Measurements from ENCODE around the gene ATP23. TPM values are rescaled to one million over a fixed set of nuclear protein-coding genes. Genes with fewer than 3 reads are reported as not detected.

The ATP23 gene
- total and polyA plus RNA-seq, 2 donors (not counting 3 experiments of a cell fraction or from before 2014, with no cell fraction given): 5.9 to 9.0 TPM

DNA sequence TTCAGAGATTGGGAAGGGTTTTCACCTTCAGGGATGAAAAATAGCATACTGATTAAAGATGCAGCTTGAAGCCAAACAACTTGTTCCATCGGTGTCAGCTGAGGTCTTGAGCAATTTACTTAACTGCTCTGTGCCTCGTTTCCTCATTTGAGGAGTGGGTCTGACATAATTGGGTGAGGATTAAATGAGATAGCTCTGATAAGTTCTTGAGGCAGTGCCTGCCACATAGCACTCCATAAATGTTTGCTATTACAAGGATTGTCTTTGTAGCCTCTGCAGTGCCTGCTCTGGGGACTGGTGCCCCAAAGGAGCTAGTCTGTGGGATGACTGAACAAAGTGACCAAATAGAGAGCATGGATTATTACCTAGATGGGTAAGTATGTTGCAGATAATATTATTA is 50.6 kb downstream of the ATP23 start:
- no peak for FAIRE-seq
- ChIA-PET POLR2A (no interaction called here), CTCF (interaction anchor here (1.2 to 2.1 kb wide), 4 partner anchors 9 to 1173 kb away, joined by 4 to 7 read pairs (median 4); no protein-coding TSS in a partner anchor)

More for the DNA sequence above, 50.6 kb downstream of the ATP23 start:
- Histone ChIP-seq H2AFZ (ENCODE audit: low read depth, low read length) (no peak overlapping the region), H3K27ac (ENCODE audit: insufficient read depth, low read depth, low read length) (no peak overlapping the region), H3K27me3 (ENCODE audit: control insufficient read depth in 2 of 2, insufficient read depth in 2 of 2, low read length in 2 of 2) (peaks cover 0 to 3% of the 10 kb centered on the region in 2 experiments), H3K4me1 (ENCODE audit: control insufficient read depth, extremely low read depth, insufficient read depth, low read length) (no peaks in the 10 kb centered on the region), H3K79me2 (ENCODE audit: control insufficient read depth, insufficient read depth, low read length) (no peaks in the 10 kb centered on the region), H3K36me3 (ENCODE audit: control insufficient read depth in 2 of 2, extremely low read depth in 1 of 2, insufficient read depth in 2 of 2, low read length in 2 of 2) (no peaks in the 10 kb centered on the region), H3K9me3 (replicated peaks; ENCODE audit: control insufficient read depth, insufficient read depth, low read length) (no peaks in the 10 kb centered on the region), H3K9ac (replicated peaks; ENCODE audit: extremely low read depth, insufficient read depth, low read length) (no peak overlapping the region), H3K4me3 (replicated peaks in 1 of 3; ENCODE audit: insufficient read depth in 1 of 3, low read depth in 1 of 3, low read length in 3 of 3) (no peak overlapping the region), H3K9me1 (replicated peaks; ENCODE audit: control insufficient read depth, extremely low read depth, insufficient read depth, low read length) (no peaks in the 10 kb centered on the region), H4K20me1 (replicated peaks; ENCODE audit: control insufficient read depth, extremely low read depth, insufficient read depth, low read length) (no peaks in the 10 kb centered on the region), H3K4me2 (ENCODE audit: insufficient read depth, low read length) (no peak overlapping the region)
- intact Hi-C loops (cut with micrococcal nuclease) (no loop called here), dilution Hi-C loops (cut with MboI; ENCODE audit: extremely low pct_ligation_motif_present, low sequenced_read_pairs) (no loop called here)
- DNase-seq (ENCODE audit: low read depth, low spot score): no peak
- TF ChIP-seq POLR2AphosphoS5 (IDR thresholded peaks at IDR 0.05; ENCODE audit: insufficient read depth, low read depth, low read length) (no peak), JUN (IDR thresholded peaks at IDR 0.05; ENCODE audit: borderline replicate concordance, insufficient read depth, insufficient read length, low read depth) (no peak), EZH2 (IDR thresholded peaks at IDR 0.05; ENCODE audit: borderline replicate concordance, low read depth, low read length, severe bottlenecking) (no peak), GATA2 (IDR thresholded peaks at IDR 0.05; ENCODE audit: insufficient read depth, insufficient read length, low read depth, low read length) (no peak), FOS (IDR thresholded peaks at IDR 0.05; ENCODE audit: borderline replicate concordance, insufficient read depth, low read length) (no peak), POLR2A (IDR thresholded peaks at IDR 0.05; ENCODE audit: low read depth, low read length) (no peak), MYC (IDR thresholded peaks at IDR 0.05; ENCODE audit: low read depth, low read length) (no peak)
- TF ChIP-seq, protein P1, sequence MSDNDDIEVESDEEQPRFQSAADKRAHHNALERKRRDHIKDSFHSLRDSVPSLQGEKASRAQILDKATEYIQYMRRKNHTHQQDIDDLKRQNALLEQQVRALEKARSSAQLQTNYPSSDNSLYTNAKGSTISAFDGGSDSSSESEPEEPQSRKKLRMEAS (IDR thresholded peaks at IDR 0.05; ENCODE audit: insufficient read depth, insufficient read length): no peak
- TF ChIP-seq, protein P2, sequence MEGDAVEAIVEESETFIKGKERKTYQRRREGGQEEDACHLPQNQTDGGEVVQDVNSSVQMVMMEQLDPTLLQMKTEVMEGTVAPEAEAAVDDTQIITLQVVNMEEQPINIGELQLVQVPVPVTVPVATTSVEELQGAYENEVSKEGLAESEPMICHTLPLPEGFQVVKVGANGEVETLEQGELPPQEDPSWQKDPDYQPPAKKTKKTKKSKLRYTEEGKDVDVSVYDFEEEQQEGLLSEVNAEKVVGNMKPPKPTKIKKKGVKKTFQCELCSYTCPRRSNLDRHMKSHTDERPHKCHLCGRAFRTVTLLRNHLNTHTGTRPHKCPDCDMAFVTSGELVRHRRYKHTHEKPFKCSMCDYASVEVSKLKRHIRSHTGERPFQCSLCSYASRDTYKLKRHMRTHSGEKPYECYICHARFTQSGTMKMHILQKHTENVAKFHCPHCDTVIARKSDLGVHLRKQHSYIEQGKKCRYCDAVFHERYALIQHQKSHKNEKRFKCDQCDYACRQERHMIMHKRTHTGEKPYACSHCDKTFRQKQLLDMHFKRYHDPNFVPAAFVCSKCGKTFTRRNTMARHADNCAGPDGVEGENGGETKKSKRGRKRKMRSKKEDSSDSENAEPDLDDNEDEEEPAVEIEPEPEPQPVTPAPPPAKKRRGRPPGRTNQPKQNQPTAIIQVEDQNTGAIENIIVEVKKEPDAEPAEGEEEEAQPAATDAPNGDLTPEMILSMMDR (IDR thresholded peaks at IDR 0.05; ENCODE audit: extremely low read depth in 1 of 2, insufficient read depth in 1 of 2, low read depth in 1 of 2, low read length in 2 of 2): no peak
- no TSS peak for BruUV-seq (replicated peaks)

Measured in endothelial cell of umbilical vein (primary cell).